Fibroblast of mammary gland (primary cell): Measurements from ENCODE around the gene RCOR3.

Experiments used
- DNase-seq: peaks from one replicate; pipeline ENCODE4 v3.0.0-alpha.2; 2010; ENCODE audit warnings: low read depth
- H3K4me3 ChIP-seq: 2 replicates; pipeline ENCODE4 v1.5.1; 2011; ENCODE audit warnings: low read depth, mild to moderate bottlenecking, low read length, moderate library complexity; ENCODE audit not compliant: control insufficient read depth
- CTCF ChIP-seq: conservative IDR thresholded peaks from 2 replicates; pipeline ENCODE4 v1.5.1; 2011; ENCODE audit warnings: low read depth, low read length, inconsistent platforms; ENCODE audit not compliant: control insufficient read depth, insufficient read depth

RCOR3 gene

DNA sequence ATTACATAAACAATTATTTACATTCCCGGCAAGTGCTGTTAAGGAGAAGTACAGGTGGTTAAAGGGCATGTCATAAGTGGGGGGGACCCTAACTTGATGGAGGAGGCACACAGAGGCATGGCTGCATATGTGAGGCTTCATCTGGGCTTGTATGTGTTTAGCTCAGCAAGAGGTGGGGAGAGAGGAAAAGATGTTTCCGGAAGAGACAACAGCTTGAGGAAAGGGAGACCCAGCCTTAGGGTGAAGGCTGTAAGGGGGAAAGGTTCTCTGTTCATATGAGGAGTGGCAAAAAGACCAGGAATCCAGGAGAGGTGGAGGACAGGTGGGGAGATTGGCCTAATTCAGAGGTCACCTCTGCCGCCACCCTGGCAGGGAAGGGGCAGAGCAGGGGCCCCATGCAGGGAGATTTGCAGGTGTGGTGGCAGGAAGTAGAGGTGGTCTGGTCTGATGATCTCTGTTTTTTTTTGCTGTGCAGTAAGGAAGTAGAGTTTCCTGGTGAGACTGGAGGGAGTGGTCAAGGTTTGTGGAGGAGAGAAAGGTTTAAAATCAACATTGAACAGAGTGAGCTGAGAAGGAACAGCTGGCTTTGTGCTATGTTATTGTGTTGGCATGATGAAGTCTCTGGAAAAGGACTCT, 76.5 kb downstream of the RCOR3 start:
- no peak for DNase-seq
- no peak overlapping the region for H3K4me3 ChIP-seq

GRCh38 chr1:211336161-211336560, 77.0 kb downstream of the RCOR3 start:
- no peak for DNase-seq
- no peak for TF ChIP-seq CTCF
- H3K4me3 ChIP-seq: no peak overlapping the region

More for the DNA sequence above, 76.5 kb downstream of the RCOR3 start:
- no peak for TF ChIP-seq CTCF

DNA sequence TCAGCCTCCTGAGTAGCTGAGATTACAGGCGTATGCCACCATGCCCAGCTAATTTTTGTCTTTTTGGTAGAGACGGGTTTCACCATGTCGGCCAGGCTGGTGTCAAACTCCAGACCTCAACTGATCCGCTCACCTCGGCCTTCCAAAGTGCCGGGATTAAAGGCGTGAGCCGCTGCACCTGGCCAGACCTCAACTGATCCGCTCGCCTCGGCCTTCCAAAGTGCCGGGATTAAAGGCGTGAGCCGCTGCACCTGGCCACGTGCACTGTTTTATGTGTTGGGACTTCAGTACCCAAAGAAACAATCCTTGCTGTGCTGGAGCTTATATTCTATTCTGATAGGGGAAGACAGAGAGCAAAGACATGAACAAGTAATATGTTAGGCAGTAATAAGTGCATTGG, 77.6 kb downstream of the RCOR3 start:
- TF ChIP-seq CTCF: no peak
- no peak overlapping the region for H3K4me3 ChIP-seq
- DNase-seq: no peak

GRCh38 chr1:211337430-211338223, 78.5 kb downstream of the RCOR3 start:
- H3K4me3 ChIP-seq: no peak overlapping the region
- TF ChIP-seq CTCF: no peak
- DNase-seq: no peak

DNA sequence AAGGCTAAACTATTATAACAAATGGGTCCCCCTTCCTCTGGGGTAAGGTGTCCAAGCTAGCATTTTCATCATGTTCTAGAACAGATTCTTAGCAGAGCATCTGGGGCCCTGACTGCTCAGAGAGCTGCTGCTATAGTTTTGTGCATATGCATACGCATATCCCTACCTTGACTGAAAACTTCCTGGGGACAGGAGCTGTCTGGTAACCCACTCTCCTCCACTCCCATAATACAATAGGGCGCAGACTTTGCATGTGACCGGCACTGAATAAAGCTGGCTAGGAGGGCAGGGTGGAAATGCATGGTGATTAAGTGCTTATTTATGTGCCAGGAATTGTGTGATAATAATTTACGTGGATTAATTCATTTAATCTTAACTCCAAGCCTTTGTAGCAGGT, 79.1 kb downstream of the RCOR3 start:
- no peak for DNase-seq
- no peak overlapping the region for H3K4me3 ChIP-seq
- no peak for TF ChIP-seq CTCF

DNA sequence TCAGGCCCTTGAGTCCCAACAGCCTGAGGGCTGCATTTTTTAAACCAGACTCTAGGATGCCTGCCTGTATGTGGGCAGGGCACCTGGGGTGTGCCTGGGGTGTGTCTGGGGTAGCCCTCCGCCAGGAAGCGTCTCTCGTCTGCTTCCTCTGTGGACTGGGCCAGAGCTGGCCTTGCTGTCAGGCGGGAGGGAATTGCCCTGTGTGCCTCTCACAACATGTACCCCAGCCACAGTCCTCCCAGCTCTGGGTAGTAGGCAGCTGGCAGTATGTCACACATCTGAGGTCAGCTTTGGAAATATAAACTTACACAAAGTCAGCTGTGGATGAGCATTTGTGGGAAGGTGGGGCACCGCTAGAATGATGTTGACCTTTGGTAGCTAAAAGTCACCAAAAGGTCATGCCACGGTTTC, 80.5 kb downstream of the RCOR3 start:
- TF ChIP-seq CTCF: no peak
- H3K4me3 ChIP-seq: no peak overlapping the region
- DNase-seq: no peak
